Urothelium cell line (cell line): ENCODE data around the gene ADRM1.

ENCODE experiments used
- DNase-seq: peaks from one replicate; pipeline ENCODE4 v3.0.0; 2011; ENCODE audit warnings: low spot score, mixed read lengths
- FAIRE-seq: peaks from 2 replicates; lab custom pipeline; 2011; peaks lifted over from hg19 to GRCh38; lab: Jason Lieb, UNC

The ADRM1 gene

GRCh38 chr20:62335532-62335931, 32.7 kb downstream of the ADRM1 start:
- DNase-seq (no peak), FAIRE-seq (no peak)

- FAIRE-seq (no peak), DNase-seq (peak; percentile 35)
Measured at GRCh38 chr20:62336329-62336728, 33.5 kb downstream of the ADRM1 start.

- peak; percentile 99 for FAIRE-seq
- DNase-seq, result no peak
Measured at GRCh38 chr20:62336775-62337557, 34.2 kb downstream of the ADRM1 start.

GRCh38 chr20:62337558-62338293, 34.9 kb downstream of the ADRM1 start:
- peak; percentile 66 for FAIRE-seq
- no peak for DNase-seq

GRCh38 chr20:62338294-62338620, 35.5 kb downstream of the ADRM1 start:
- DNase-seq, result no peak
- FAIRE-seq, result no peak

GRCh38 chr20:62339647-62340062, 36.9 kb downstream of the ADRM1 start:
- no peak for FAIRE-seq
- no peak for DNase-seq

- FAIRE-seq (no peak), DNase-seq (no peak)
Measured at GRCh38 chr20:62342910-62343309, 40.1 kb downstream of the ADRM1 start.

GRCh38 chr20:62344092-62344491, 41.3 kb downstream of the ADRM1 start:
- no peak for FAIRE-seq

GRCh38 chr20:62344782-62345181, 42.0 kb downstream of the ADRM1 start:
- no peak for FAIRE-seq

More at GRCh38 chr20:62344092-62344491, 41.3 kb downstream of the ADRM1 start:
- DNase-seq, result no peak

GRCh38 chr20:62345681-62346370, 43.0 kb downstream of the ADRM1 start:
- FAIRE-seq (no peak), DNase-seq (no peak)

More at GRCh38 chr20:62344782-62345181, 42.0 kb downstream of the ADRM1 start:
- DNase-seq, result no peak

GRCh38 chr20:62346398-62347150, 43.8 kb downstream of the ADRM1 start:
- DNase-seq, result no peak
- FAIRE-seq, result no peak

GRCh38 chr20:62347151-62347404, 44.3 kb downstream of the ADRM1 start:
- no peak for FAIRE-seq
- no peak for DNase-seq

- no peak for FAIRE-seq
- no peak for DNase-seq
Measured at GRCh38 chr20:62347445-62347844, 44.6 kb downstream of the ADRM1 start.

- FAIRE-seq (no peak), DNase-seq (no peak)
Measured at GRCh38 chr20:62348604-62349003, 45.8 kb downstream of the ADRM1 start.

- DNase-seq, result peak; percentile 76
- FAIRE-seq, result peak; percentile 99
Measured at GRCh38 chr20:62349556-62350097, 46.8 kb downstream of the ADRM1 start.

- FAIRE-seq, result no peak
- peak; percentile 90 for DNase-seq
Measured at GRCh38 chr20:62350098-62350628, 47.4 kb downstream of the ADRM1 start.

- FAIRE-seq (peak; percentile 63), DNase-seq (no peak)
Measured at GRCh38 chr20:62350629-62351422, 48.0 kb downstream of the ADRM1 start.

GRCh38 chr20:62351469-62352401, 48.9 kb downstream of the ADRM1 start:
- DNase-seq, result no peak
- FAIRE-seq, result peak; percentile 85
